WI38 (cell line): Measurements from ENCODE around the gene NDUFB11.

Experiments
- H3K4me3 ChIP-seq: 2 replicates; pipeline ENCODE4 v1.5.1; 2011; ENCODE audit warnings: low read depth, mild to moderate bottlenecking, control low read depth, low read length
- TF ChIP-seq, protein P1 (sequence below): IDR thresholded peaks from 2 replicates; pipeline ENCODE4 v1.5.1; 2012; ENCODE audit warnings: low read depth, mild to moderate bottlenecking, control low read depth, low read length

NDUFB11 gene

DNA sequence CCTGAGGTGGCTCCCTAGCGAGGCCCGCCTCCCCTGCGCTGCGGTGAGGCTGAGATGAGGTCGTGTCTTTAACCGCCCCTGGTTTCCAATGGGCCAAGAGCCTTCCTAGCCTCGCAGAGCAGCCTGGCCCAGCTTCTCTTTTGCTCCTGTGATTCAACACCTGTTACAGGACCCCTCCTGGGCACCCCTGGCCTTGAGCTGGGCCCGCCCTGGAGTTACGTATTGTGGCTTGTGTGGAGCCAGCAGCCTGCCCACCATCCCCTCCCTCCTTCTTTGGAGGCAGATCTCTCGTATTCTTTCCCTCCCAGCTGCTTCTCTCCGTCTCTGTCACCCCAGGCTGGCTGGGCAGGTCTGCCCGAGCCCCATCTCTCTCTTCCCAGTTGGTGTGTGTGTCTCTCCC is 29.9 kb upstream of the NDUFB11 start:
- no peak overlapping the region for H3K4me3 ChIP-seq
- TF ChIP-seq, protein P1, sequence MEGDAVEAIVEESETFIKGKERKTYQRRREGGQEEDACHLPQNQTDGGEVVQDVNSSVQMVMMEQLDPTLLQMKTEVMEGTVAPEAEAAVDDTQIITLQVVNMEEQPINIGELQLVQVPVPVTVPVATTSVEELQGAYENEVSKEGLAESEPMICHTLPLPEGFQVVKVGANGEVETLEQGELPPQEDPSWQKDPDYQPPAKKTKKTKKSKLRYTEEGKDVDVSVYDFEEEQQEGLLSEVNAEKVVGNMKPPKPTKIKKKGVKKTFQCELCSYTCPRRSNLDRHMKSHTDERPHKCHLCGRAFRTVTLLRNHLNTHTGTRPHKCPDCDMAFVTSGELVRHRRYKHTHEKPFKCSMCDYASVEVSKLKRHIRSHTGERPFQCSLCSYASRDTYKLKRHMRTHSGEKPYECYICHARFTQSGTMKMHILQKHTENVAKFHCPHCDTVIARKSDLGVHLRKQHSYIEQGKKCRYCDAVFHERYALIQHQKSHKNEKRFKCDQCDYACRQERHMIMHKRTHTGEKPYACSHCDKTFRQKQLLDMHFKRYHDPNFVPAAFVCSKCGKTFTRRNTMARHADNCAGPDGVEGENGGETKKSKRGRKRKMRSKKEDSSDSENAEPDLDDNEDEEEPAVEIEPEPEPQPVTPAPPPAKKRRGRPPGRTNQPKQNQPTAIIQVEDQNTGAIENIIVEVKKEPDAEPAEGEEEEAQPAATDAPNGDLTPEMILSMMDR: no peak

DNA sequence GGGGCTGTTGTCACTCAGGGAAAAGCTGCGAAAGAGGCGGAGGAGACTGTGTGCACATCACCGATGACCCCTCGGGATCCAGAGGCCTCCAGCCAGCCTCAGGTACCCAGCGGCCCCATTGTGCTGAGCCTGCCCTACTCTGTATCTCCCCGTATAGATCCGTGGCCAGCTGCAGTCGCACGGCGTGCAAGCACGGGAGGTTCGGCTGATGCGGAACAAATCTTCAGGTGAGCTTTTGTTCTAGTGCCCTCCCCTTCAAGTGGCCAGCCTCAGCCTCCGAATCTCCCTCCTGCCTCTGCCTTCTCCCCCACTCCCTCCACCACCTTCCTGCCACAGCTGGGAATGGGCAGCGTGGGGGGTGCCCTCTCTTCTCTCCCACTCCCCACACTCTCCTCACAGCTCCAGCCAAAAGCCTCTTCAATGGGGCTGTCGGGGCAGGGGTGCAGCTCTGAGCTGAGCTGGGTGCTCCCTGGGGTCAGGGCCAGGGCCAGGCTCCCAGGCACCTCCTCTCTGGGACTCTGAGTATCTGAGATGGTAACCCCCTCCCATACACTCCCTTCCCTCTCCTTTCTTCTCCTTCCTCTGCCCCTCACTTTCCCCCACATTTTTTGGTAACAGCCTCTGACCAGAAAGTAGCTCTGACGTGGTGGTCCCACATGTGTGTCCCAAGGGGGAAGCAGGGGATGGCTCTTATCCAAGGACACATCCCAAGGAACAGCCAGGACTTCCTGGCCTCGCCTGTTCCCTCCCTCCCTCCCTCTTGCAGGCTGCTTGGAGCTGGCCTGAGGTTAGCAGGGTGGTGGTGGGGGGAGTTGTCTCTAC is 28.7 kb upstream of the NDUFB11 start:
- no peak overlapping the region for H3K4me3 ChIP-seq
- TF ChIP-seq, protein P1: no peak

DNA sequence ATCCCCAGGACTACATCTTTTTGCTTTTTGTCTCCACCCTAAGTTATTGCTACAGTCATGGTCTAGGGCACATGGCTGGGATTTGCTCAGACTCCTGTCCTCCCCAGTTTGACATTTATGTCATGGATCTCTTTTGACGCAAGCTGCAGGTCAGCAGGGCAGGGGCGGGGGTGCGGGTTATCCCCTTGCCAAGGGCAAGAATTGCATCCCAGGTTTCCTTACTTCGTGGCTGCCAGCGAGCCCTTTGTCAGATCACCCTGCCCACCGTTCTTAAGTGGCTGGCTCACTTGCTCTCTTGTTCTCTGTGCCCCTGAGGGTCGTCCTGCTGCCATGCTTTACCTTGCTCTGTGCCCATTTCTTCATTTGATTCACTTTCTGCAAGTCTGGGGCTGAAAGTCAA is 28.0 kb upstream of the NDUFB11 start:
- TF ChIP-seq, protein P1: no peak
- no peak overlapping the region for H3K4me3 ChIP-seq

DNA sequence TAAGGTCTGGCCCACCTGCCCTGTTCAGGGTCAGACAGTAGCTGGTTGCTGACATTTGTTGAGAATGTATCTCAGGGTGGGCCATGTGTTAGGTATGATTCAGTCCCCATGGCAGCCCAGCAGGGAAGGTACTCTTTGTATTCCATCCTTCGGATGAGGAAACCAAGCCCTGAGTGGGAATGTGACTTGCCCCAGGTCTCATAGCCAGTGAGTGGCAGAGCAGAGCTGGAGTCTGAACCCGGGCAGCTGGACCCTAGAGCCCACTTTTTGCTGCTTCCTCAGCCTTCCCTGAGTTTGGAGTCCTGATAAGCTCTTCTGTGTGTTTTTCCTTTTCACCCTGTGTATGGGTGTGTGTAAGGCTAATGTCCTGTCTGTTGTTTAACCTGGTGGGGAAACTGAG is 27.5 kb upstream of the NDUFB11 start:
- H3K4me3 ChIP-seq: no peak overlapping the region
- TF ChIP-seq, protein P1: no peak

DNA sequence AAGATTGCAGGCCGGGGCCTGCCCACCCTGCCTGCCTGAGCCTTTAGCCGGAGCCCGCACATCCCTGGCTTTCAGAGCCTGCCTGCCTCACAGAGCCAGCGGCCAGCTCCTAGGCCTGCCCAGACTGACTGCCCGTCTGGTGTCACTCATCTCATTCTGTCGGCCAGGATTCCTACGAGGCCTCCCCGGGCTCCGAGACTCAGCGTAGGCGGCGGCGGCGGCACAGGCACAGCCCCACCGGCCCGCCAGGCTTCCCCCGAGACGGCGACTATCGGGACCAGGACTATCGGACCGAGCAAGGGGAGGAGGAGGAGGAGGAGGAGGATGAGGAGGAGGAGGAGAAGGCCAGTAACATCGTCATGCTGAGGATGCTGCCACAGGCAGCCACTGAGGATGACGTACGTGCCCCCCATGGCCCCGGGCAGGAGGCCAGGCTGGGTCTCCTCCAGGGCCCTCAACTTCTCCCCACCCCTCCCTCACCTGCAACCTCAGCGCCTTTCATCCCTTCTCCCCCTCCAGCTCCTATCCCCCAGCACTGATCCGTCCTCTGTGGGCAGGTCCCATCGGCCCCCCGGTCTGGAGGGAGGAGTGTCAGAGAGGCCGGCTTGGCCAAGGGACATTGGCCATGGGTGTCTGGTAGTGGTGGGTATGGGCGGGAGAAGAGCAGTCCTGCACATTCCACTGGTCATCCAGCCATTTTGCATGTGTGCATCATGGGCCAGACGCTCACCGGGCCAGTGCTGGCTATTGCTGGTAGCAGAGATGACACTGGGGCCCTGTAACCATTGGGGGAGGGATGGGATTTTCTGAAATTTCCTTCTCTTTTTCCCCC is 26.6 kb upstream of the NDUFB11 start:
- TF ChIP-seq, protein P1: no peak

DNA sequence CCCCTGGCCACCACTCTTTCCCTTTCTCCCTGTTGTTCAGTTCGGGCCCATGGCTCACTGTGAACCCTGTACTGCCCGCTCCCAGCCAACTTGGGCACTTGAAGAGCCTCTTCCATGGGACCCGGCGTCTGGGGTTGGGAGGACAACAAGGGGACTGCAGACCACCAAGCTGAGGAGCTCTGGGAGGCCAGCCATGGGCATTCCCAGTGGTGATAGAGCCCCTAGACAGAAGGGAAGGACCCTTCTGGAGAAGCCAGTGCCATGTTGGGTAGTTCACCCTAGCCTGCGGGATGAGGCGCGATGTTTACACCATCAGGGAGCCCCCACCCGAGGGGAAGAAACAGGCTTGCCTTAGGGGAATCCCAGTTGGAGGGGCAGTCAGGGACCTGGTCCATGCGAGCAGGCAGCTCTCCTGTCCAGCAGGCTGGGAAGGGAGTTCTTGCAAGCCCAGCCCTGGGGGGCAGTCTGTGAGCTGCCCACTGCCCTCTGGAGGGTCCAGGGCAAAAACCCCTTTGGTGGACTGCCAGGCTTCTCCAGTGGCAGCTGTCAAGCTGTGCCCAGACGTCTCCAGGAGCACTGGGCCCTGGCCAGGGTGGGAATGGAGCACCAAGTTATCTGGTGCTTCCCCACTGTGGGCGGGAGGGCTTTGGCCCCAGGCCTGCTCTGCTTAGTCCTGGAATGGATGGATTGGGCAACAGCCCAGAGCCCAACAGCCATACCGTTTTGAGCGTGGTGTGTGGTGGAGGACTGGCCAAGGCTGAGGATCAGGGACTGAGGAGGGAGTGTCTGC is 25.4 kb upstream of the NDUFB11 start:
- TF ChIP-seq, protein P1: no peak

More for the DNA sequence above, 26.6 kb upstream of the NDUFB11 start:
- no peak overlapping the region for H3K4me3 ChIP-seq

More for the DNA sequence above, 25.4 kb upstream of the NDUFB11 start:
- no peak overlapping the region for H3K4me3 ChIP-seq
